ENCODE results near the gene FBXO42.

The FBXO42 gene

DNA sequence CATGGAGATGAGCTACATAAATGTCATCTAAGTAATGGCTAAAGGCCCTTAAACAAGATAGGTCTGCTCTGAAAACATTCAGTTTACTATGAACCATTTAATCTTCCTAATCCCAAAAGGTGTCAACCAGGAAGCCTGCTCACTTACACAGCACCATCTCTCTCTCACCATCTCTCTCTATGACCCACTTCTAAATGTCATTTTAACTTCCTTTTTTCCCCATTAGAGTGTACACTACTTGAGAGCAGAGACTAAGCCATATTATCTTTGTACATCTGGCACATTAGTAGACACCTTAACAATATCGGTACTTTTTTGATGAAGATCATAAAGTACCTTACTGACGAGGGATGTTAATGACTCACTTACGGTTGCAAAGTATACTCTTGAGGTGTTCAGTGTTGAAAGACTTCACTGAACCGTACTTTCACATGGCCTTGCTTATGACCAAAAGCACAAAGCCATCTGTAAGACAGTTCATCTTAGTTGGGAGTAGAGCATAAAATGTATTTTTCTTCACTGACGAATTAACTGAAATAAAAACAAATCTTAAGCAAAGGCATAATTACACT is 25.4 kb downstream of the FBXO42 start:
- no peak for DNase-seq (ENCODE audit: low read depth in 3 of 3)

GRCh38 chr1:16324456-16324890 is 27.8 kb downstream of the FBXO42 start:
- DNase-seq (ENCODE audit: low read depth in 3 of 3) = no peak

GRCh38 chr1:16321176-16321867 is 31.0 kb downstream of the FBXO42 start:
- DNase-seq (ENCODE audit: low read depth in 3 of 3) = no peak

GRCh38 chr1:16318555-16318954 is 33.7 kb downstream of the FBXO42 start:
- no peak for DNase-seq (ENCODE audit: low read depth in 3 of 3)

DNA sequence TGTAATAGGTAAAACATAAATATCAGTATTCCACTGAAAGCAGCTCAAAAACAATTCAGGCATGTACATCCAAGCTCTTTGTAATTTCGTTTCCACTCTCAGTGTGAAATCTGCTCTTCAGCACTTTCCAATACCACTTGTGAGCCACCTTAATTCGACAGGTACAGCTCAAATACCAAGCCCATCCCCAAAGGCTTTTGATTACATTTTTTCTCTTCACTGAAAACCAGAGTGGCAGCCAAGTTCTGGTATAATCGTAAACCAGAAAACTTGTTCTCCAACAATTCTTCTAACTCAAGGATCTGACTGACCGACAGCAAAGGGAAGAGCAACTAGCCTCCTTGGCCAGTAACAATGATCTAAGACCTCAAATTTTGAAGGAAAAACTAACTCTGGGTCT is 36.8 kb downstream of the FBXO42 start:
- no peak for DNase-seq (ENCODE audit: low read depth in 3 of 3)

- DNase-seq (ENCODE audit: low read depth in 3 of 3) = no peak
Measured at GRCh38 chr1:16307222-16307621, 45.1 kb downstream of the FBXO42 start.

GRCh38 chr1:16302709-16303627 is 49.3 kb downstream of the FBXO42 start:
- DNase-seq (ENCODE audit: low read depth in 3 of 3) = no peak

DNA sequence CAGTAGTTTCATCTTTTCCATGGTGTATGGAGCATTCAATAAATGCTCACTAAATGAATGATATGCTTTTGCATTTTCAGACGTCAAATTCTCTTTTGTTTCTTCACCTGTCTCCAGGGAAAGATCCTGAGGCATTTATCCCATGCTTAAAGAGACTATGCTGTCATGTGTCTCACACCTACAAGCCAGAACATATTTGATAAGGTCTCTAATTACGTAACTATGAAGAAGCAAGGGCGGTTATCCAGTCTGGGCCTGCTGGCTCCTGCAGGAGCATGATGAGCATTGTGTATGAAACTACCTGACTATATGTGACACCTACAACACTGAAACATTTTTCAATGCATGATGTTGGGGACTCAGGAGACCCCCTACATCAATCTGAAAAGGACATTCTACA is 51.8 kb downstream of the FBXO42 start:
- DNase-seq (ENCODE audit: low read depth in 3 of 3) = no peak

DNA sequence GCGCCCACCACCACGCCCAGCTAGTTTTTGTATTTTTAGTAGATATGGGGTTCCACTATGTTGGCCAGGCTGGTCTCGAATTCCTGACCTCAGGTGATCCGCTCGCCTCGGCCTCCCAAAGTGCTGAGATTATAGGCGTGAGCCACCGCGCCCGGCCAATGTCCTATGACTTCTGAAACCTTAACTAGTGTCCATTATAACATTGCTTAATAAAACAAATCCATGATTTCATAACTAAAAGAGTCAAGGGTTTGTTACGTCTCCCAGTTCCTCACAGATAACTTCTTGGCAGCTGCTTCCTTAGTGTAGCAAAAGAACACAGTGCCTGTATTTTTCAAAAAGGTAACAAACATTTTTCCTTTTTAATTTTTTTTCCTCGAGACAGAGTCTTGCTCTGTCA is 53.6 kb downstream of the FBXO42 start:
- DNase-seq (ENCODE audit: low read depth in 3 of 3) = no peak

DNA sequence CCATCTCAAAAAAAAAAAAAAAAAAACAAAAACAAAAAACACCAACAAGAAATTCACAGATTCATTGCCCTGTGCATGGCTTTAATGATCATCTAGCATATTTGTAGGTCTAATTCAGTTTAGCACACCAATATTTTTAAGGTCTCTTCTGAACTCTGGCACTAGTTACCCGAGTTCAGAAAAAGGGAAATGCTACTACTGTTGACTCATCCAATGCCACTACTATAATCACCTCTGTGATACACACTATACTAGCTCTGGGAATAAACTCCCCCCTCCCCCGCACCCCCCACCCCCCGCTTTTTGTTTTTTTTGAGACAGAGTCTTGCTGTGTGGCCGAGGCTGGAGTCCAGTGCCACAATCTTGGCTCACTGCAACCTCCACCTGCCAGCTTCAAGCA is 55.6 kb downstream of the FBXO42 start:
- DNase-seq (ENCODE audit: low read depth in 3 of 3) = no peak

DNA sequence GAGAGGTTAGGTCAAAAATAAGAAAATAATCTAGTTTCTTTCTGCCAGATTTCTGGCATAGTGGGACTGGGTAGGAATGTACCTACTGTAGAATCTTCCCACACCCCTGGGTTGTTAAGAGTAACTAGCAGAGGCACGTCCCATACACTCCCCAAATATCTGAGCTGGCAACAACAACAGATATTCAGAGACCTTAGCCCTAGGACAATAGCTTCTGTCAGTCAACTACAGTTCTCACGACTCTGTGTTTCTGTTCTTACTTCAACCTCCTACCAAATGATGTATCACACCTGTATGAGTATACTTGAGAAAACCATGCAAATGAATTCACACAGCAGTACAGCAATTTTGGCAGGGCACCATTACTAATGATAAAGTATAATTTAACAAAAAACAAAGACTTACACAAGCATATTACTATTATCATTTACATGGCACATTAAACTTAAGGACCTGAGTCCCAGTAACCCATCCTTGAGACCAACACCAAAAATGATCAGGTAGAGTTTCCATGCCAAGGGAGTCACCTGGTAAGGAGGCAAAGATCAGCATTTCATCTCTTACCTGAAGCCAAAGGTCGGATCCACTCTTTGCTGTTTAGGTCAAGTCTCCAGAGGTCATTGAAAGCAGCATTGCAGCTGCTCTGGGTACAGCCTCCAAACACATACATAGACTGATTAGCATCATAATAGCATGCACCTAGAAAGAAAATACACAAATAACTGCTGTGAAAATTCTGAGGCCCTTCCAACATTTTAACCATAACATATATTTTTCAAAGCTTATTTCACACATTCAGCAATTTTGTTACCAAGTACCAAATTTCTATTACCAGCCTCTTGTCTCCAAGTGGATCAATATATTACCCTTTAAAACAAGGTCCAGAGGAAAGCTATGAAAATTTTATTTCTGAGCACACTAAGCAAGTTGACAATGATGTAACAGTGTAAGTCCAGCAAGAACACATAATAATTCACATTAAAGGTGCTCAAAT is 57.8 kb downstream of the FBXO42 start:
- DNase-seq (ENCODE audit: low read depth in 3 of 3) = no peak

- DNase-seq (ENCODE audit: low read depth in 3 of 3) = no peak
Measured at GRCh38 chr1:16293538-16293937, 58.7 kb downstream of the FBXO42 start.

GRCh38 chr1:16292739-16293138 is 59.5 kb downstream of the FBXO42 start:
- DNase-seq (ENCODE audit: low read depth in 3 of 3) = no peak

GRCh38 chr1:16289959-16290358 is 62.3 kb downstream of the FBXO42 start:
- DNase-seq (ENCODE audit: low read depth in 3 of 3) = no peak

GRCh38 chr1:16286122-16286521 is 66.2 kb downstream of the FBXO42 start:
- no peak for DNase-seq (ENCODE audit: low read depth in 3 of 3)

GRCh38 chr1:16281765-16282164 is 70.5 kb downstream of the FBXO42 start:
- DNase-seq (ENCODE audit: low read depth in 3 of 3) = no peak

DNA sequence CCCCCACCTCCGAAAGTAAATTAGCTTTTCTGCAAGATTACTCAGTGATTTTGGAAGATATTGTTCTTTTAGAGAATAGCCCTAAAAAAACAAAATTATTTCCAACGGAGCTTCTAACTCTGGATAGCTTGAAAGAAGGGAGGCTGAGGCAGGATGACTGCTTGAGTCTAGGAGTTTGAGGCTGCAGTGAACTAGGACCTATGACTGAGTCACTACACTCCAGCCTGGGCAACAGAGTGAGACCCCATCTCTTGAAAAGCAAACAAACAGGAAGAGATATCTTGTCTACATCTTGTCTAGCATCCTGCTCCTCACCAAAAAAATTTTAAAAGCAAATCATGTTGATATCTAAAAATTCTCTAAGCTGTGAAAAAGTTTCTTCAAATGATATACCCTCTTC is 73.1 kb downstream of the FBXO42 start:
- no peak for DNase-seq (ENCODE audit: low read depth in 3 of 3)

DNA sequence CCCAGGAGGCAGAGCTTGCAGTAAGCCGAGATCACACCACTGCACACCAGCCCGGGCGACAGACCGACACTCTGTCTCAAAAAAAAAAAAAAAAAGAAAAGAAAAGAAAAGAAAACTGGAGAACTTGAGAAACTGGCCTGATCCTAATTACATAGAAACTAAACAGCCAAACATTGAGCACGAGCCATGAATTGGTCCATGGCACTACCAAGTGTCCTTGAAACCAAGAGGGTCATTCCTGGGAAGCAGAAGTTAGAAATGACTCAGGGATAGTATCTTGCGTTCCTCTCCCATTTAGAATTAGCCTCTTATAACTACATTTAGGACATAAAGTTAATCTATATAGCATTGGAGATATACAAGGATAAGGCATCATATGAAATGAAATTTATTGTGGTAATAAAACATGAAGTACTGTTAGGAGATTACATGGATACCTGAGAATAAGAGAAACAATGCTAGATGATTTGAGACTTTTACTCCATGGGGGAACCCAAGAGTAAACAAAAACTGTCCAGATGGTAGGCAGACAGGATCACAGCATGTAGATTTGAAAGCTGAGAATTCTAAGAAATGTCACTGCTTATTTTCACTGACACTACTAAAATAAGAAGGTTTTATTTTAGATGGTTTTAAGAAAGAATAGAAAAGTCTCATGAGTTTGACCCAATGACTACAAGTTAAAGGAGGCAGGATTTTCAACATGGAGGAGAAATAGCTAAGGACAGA is 75.8 kb downstream of the FBXO42 start:
- DNase-seq (ENCODE audit: low read depth in 3 of 3) = no peak

DNA sequence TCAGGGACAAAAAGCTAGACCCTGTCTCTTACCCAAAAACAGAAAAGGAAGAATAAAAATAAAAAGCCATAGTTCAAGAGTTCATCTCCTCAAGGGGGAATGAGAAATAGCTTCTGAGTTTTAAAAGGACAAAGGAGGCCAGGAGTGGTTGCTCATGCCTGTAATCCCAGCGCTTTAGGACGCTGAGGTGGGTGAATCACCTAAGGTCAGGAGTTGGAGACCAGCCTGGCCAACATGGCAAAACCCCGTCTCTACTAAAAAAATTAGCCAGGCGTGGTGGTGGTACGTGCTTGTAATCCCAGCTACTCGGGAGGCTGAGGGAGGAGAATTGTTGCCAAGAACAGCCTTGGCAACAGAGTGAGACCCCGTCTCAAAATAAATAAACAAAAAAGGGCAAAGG is 76.7 kb downstream of the FBXO42 start:
- no peak for DNase-seq (ENCODE audit: low read depth in 3 of 3)

GRCh38 chr1:16267690-16268180 is 84.5 kb downstream of the FBXO42 start:
- no peak for DNase-seq (ENCODE audit: low read depth in 3 of 3)
